AG04450 (cell line): Measurements from ENCODE around the gene IL21R. TPM values are rescaled to one million over a fixed set of nuclear protein-coding genes. Genes with fewer than 3 reads are reported as not detected.

Experiments used
- CTCF ChIA-PET: fragments of 300-600, 350-600 bp; formaldehyde crosslinking; extraction: SDS; loops from one replicate; lab custom pipeline; 2022; ENCODE audit warnings: antibody characterized with exemption, inconsistent platforms; lab: Charles Lee
- POLR2A ChIA-PET: fragments of 350-600 bp; formaldehyde crosslinking; extraction: SDS; loops from one replicate; lab custom pipeline; 2021; ENCODE audit warnings: antibody characterized with exemption, inconsistent platforms; lab: Yijun Ruan, JAX
- DNase-seq: peaks from one replicate; pipeline ENCODE4 v3.0.0-alpha.2; 2011; ENCODE audit warnings: low read depth, low spot score
- H3K27ac ChIP-seq: one replicate; pipeline ENCODE4 v1.5.1; 2012; ENCODE audit warnings: low read depth, low read length, control low read depth
- H3K27me3 ChIP-seq: one replicate; pipeline ENCODE4 v1.6.0; 2012; ENCODE audit warnings: low read length; ENCODE audit not compliant: control insufficient read depth, insufficient read depth
- H3K4me3 ChIP-seq: 2 replicates; pipeline ENCODE4 v1.5.1; 2011; ENCODE audit warnings: mild to moderate bottlenecking, low read depth, low read length, control low read depth
- H3K9me3 ChIP-seq: 2 replicates; pipeline ENCODE4 v1.5.1; 2012; ENCODE audit warnings: low read length; ENCODE audit not compliant: control insufficient read depth, insufficient read depth
- CTCF ChIP-seq: IDR thresholded peaks from 2 replicates; pipeline ENCODE4 v1.5.1; 2011; ENCODE audit warnings: low read depth, low read length, control low read depth, inconsistent platforms
- polyA plus RNA-seq: library from polyadenylated mRNA; depleted of rRNA; stranded (reverse); fragments of >200 nt; gene quantifications from 2 replicates; pipeline ENCODE4 v1.2.3, GENCODE V29; 2011

Gene IL21R
- polyA plus RNA-seq, 1 experiment: 0.57 TPM

- CTCF ChIA-PET: interaction anchor here (0.8 to 2.1 kb wide), 2 partner anchors 224 to 349 kb away, joined by 3 to 8 read pairs; no protein-coding TSS in a partner anchor
- Histone ChIP-seq H3K27ac (no peak overlapping the region), H3K9me3 (no peaks in the 10 kb centered on the region; the same call in 1 of the 2 replicates), H3K4me3 (no peak overlapping the region), H3K27me3 (no peaks in the 10 kb centered on the region)
- DNase-seq: no peak
- POLR2A ChIA-PET: no interaction called here
- no peak for TF ChIP-seq CTCF
These were observed 57.2 kb downstream of the IL21R start for GRCh38 chr16:27458987-27459688.

GRCh38 chr16:27460213-27460612, 58.2 kb downstream of the IL21R start:
- no peaks in the 10 kb centered on the region; the same call in 1 of the 2 replicates for H3K9me3 ChIP-seq
- CTCF ChIA-PET: interaction anchor here (1.2 to 2.1 kb wide), 2 partner anchors 225 to 281 kb away, joined by 3 to 8 read pairs; no protein-coding TSS in a partner anchor
- H3K27ac ChIP-seq: no peak overlapping the region
- DNase-seq: no peak
- no peaks in the 10 kb centered on the region for H3K27me3 ChIP-seq
- no peak overlapping the region for H3K4me3 ChIP-seq
- POLR2A ChIA-PET: no interaction called here
- TF ChIP-seq CTCF: no peak

GRCh38 chr16:27460663-27461482, 58.9 kb downstream of the IL21R start:
- no peak for TF ChIP-seq CTCF
- ChIA-PET CTCF (interaction anchor here (0.9 to 2.1 kb wide), 3 partner anchors 226 to 351 kb away, joined by 3 to 8 read pairs (median 3); no protein-coding TSS in a partner anchor), POLR2A (no interaction called here)

GRCh38 chr16:27461483-27462171, 59.7 kb downstream of the IL21R start:
- ChIA-PET POLR2A (no interaction called here), CTCF (interaction anchor here (0.9 kb wide), 1 partner anchor 352 kb away, joined by 3 read pairs; no protein-coding TSS in a partner anchor)
- H3K9me3 ChIP-seq: no peaks in the 10 kb centered on the region; the same call in 1 of the 2 replicates
- H3K27ac ChIP-seq: peak overlapping the region; percentile 47
- no peak overlapping the region for H3K4me3 ChIP-seq
- TF ChIP-seq CTCF: no peak
- DNase-seq: no peak
- H3K27me3 ChIP-seq: no peaks in the 10 kb centered on the region

More at GRCh38 chr16:27460663-27461482, 58.9 kb downstream of the IL21R start:
- H3K4me3 ChIP-seq: no peak overlapping the region
- DNase-seq: no peak
- H3K9me3 ChIP-seq: no peaks in the 10 kb centered on the region; the same call in 1 of the 2 replicates
- no peak overlapping the region for H3K27ac ChIP-seq
- H3K27me3 ChIP-seq: no peaks in the 10 kb centered on the region
